Lung (tissue), 12 donors: Measurements from ENCODE around the gene OGFOD2. TPM values are rescaled to one million over a fixed set of nuclear protein-coding genes. Genes with fewer than 3 reads are reported as not detected.

Experiments used
- ATAC-seq: fragments of 200-7000 bp; cut with Tn5 transposase; one replicate; pipeline ENCODE4 v1.9.1; 2020; ENCODE audit warnings: moderate number of reproducible peaks; ENCODE audit not compliant: insufficient read depth, low FRiP score
- DNase-seq, 3 donors: peaks; one replicate each; pipeline ENCODE4 v3.0.0-alpha.2; 2013 to 2017
- H3K27ac ChIP-seq, 2 donors: one replicate each; pipeline ENCODE4 v1.5.1; 2013; ENCODE audit warnings: mild to moderate bottlenecking in 2 of 2, moderate library complexity in 2 of 2, control low read depth in 1 of 2, inconsistent platforms in 1 of 2, low read depth in 1 of 2, low read length in 1 of 2
- H3K27me3 ChIP-seq, 3 donors: one replicate each; pipeline ENCODE4 v1.5.1; 2013; ENCODE audit warnings: low read length in 2 of 3; ENCODE audit not compliant: control insufficient read depth in 3 of 3, insufficient read depth in 3 of 3
- H3K36me3 ChIP-seq, 4 donors: one replicate each; pipeline ENCODE4 v1.5.1; 2013; ENCODE audit warnings: low read length in 4 of 4, mild to moderate bottlenecking in 1 of 4, moderate library complexity in 1 of 4; ENCODE audit not compliant: control insufficient read depth in 4 of 4, insufficient read depth in 4 of 4
- H3K4me1 ChIP-seq, 5 donors: one replicate each; pipeline ENCODE4 v1.5.1; 2013; ENCODE audit warnings: low read length in 5 of 5, mild to moderate bottlenecking in 2 of 5, moderate library complexity in 1 of 5; ENCODE audit not compliant: control insufficient read depth in 5 of 5, insufficient read depth in 5 of 5
- H3K4me3 ChIP-seq: one replicate; pipeline ENCODE4 v1.5.1; 2013; ENCODE audit warnings: mild to moderate bottlenecking, control low read depth, moderate library complexity
- H3K9ac ChIP-seq, 2 donors: one replicate each; pipeline ENCODE4 v1.5.1; 2013; ENCODE audit warnings: low read length in 2 of 2, control low read depth in 1 of 2; ENCODE audit not compliant: insufficient read depth in 1 of 2
- H3K9me3 ChIP-seq, 4 donors: one replicate each; pipeline ENCODE4 v1.5.1; 2013; ENCODE audit warnings: low read length in 3 of 4, mild to moderate bottlenecking in 1 of 4, moderate library complexity in 1 of 4; ENCODE audit not compliant: control insufficient read depth in 4 of 4, insufficient read depth in 3 of 4
- WGBS, 2 donors: extraction: QIAGEN DNeasy Blood & Tissue Kit; methylation state at CpG; one replicate each; pipeline ENCODE4 v1.1.7; 2013; 5-methylcytosine and 5-hydroxymethylcytosine counted together
- polyA plus RNA-seq, 2 donors: library from polyadenylated mRNA; stranded (reverse); fragments of 200-250 nt; gene quantifications; one replicate each; pipeline ENCODE4 v1.2.1, GENCODE V29; 2013
- total RNA-seq, 2 donors: library from RNA; depleted of rRNA in 1 of 2; stranded (reverse); fragments of >200 nt in 1 of 2; gene quantifications; one replicate each; pipeline ENCODE4 v1.2.1, GENCODE V29; 2014 to 2021
- TF ChIP-seq, protein P1 (sequence below): IDR thresholded peaks from 2 replicates; pipeline ENCODE4 v1.5.1; 2012; ENCODE audit warnings: mild to moderate bottlenecking; ENCODE audit errors: control extremely low read depth, extremely low read depth
- donor health status: control.
- donor health status: control.
- donor health status: Bipolar disorder and iron deficiency.
- donor health status: healthy.
- donor health status: DM: yes; HTN: yes; CAD: no.

The OGFOD2 gene
- total and polyA plus RNA-seq, 4 donors, result 11.4 to 30.1 (median 18.5) TPM

DNA sequence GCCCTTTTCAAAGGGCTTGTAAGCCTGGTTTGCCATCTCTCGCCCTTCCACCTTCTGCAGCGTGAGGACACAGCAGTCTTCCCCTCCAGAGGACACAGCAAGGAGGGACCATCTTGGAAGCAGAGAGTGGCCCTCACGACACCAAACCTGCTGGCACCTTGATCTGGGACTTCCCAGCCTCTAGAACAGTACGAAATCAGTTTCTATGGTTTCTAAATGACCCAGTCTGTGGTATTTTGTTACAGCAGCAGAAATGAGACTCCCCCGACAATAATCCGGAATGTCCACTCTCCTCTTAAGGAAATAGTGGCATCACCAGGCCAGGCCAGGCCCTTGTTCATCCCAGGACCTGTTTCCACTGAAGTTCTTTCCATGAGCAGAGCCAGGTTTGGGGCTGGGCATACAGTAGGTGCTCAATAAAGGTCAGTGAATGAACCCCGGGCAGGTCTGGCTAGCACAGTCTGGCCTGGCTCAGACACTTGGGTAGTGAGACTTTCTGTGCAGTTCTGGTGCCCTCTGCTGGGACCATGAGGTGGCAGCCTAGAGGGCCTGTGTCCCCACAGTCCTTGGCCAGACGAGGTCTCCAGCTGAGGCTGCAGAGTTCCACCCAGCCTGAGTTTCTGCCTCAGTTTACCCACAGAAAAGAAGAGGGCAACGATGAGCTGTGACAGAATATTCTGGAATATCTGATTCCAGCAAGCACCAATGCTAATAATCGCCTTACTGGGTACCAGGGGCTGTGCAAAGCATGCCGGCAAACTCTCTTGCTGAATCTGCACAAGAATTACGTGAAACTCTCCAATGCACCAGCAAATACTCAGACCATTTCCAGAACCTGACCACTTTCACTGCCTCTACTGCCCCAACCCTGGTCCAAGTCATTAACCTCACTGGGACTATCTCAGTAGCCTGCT lies 22.8 kb upstream of the OGFOD2 start:
- ATAC-seq (peak; percentile 92), DNase-seq (peak; percentile 73 to 80 (median 74))
- no peaks in the 10 kb centered on the region for H3K27me3 ChIP-seq
- WGBS, 2 donors, result 71% methylated on average over 12 of the region's 12 CpGs
- H3K9me3 ChIP-seq, result no peaks in the 10 kb centered on the region
- no peak overlapping the region for H3K27ac ChIP-seq
- H3K36me3 ChIP-seq, result no peaks in the 10 kb centered on the region
- H3K4me1 ChIP-seq, result peaks cover 0 to 6% (median 0%) of the 10 kb centered on the region in 5 donors
- TF ChIP-seq, protein P1, sequence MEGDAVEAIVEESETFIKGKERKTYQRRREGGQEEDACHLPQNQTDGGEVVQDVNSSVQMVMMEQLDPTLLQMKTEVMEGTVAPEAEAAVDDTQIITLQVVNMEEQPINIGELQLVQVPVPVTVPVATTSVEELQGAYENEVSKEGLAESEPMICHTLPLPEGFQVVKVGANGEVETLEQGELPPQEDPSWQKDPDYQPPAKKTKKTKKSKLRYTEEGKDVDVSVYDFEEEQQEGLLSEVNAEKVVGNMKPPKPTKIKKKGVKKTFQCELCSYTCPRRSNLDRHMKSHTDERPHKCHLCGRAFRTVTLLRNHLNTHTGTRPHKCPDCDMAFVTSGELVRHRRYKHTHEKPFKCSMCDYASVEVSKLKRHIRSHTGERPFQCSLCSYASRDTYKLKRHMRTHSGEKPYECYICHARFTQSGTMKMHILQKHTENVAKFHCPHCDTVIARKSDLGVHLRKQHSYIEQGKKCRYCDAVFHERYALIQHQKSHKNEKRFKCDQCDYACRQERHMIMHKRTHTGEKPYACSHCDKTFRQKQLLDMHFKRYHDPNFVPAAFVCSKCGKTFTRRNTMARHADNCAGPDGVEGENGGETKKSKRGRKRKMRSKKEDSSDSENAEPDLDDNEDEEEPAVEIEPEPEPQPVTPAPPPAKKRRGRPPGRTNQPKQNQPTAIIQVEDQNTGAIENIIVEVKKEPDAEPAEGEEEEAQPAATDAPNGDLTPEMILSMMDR, result peak; percentile 97
- no peak overlapping the region for H3K4me3 ChIP-seq
- H3K9ac ChIP-seq, result no peak overlapping the region

DNA sequence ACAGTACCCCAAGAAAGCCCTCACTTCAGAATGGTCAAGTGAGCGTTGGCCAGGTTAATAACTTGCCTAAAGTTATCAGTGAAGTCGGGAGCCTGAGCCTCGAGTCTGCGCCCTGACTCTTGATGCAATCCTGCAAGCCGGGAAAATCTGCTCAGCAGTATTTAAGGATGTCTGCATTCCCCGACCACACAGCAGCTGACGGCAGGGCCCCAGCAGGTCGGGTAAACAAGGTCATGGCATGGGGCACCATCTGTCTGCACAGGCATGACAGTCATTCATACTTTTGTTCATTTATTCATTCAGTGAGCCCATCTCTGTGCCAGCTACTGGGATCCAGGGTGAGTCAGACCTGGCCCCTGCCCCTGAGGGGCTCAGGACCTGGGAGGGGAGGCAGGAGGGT lies 19.9 kb upstream of the OGFOD2 start:
- DNase-seq, result no peak
- no peak overlapping the region for H3K27ac ChIP-seq
- no peaks in the 10 kb centered on the region for H3K27me3 ChIP-seq
- H3K9me3 ChIP-seq, result no peaks in the 10 kb centered on the region
- H3K4me3 ChIP-seq, result no peak overlapping the region
- ATAC-seq, result no peak
- no peaks in the 10 kb centered on the region for H3K4me1 ChIP-seq
- TF ChIP-seq, protein P1, result no peak
- no peak overlapping the region for H3K9ac ChIP-seq
- peaks cover 0 to 7% (median 0%) of the 10 kb centered on the region in 4 donors for H3K36me3 ChIP-seq
- 74 to 76% methylated on average over 8 of the region's 8 CpGs for WGBS, 2 donors

DNA sequence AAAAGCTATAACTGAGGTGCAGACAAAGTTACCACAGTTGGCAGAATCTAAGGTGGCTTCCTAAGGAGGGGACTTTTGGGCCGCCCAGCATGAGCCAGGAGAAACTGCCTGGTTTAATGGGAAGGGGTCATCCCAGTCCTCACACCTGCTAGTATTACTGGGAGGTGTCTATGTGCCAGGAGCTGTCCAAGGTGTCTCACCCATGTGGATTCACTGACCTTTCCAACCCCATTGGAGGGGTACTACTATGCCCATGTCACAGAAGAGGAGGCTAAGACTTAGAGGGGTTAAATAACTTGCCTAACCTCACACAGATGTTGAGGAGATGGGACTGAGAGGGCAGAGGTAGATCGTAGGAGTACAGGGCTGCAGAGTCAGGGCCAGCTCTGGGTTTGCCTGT lies 19.0 kb upstream of the OGFOD2 start:
- Histone ChIP-seq H3K27me3 (no peaks in the 10 kb centered on the region), H3K4me3 (no peak overlapping the region), H3K9ac (no peak overlapping the region), H3K27ac (no peak overlapping the region), H3K4me1 (no peaks in the 10 kb centered on the region), H3K36me3 (peaks cover 0 to 7% (median 0%) of the 10 kb centered on the region in 4 donors), H3K9me3 (no peaks in the 10 kb centered on the region)
- no peak for ATAC-seq
- TF ChIP-seq, protein P1, result no peak
- WGBS, 2 donors, result 89 to 90% methylated on average over 2 of the region's 2 CpGs
- no peak for DNase-seq
